HG02970 (cell line): ENCODE data around the gene RPS6KA1.

ENCODE experiments used
- ATAC-seq: cut with Tn5 transposase; IDR thresholded peaks from one replicate; pipeline ENCODE4 v1.9.1; 2021; ENCODE audit warnings: mild to moderate bottlenecking, moderate library complexity, moderate number of reproducible peaks; ENCODE audit not compliant: unreplicated experiment, low FRiP score

The RPS6KA1 gene

GRCh38 chr1:26552720-26553119 is 23.2 kb downstream of the RPS6KA1 start:
- ATAC-seq: no peak

- ATAC-seq: no peak
These were observed 24.6 kb downstream of the RPS6KA1 start for GRCh38 chr1:26553942-26554682.

GRCh38 chr1:26554781-26555180 is 25.2 kb downstream of the RPS6KA1 start:
- no peak for ATAC-seq

- ATAC-seq: no peak
These were observed 26.0 kb downstream of the RPS6KA1 start for GRCh38 chr1:26555550-26555981.

GRCh38 chr1:26556111-26556510 is 26.6 kb downstream of the RPS6KA1 start:
- ATAC-seq: no peak

- ATAC-seq: no peak
These were observed 27.4 kb downstream of the RPS6KA1 start for GRCh38 chr1:26557008-26557407.

GRCh38 chr1:26558685-26559048 is 29.1 kb downstream of the RPS6KA1 start:
- no peak for ATAC-seq

- ATAC-seq: no peak
These were observed 30.8 kb downstream of the RPS6KA1 start for GRCh38 chr1:26560403-26560780.

- no peak for ATAC-seq
These were observed 40.7 kb downstream of the RPS6KA1 start for GRCh38 chr1:26570287-26570686.

GRCh38 chr1:26571381-26571780 is 41.8 kb downstream of the RPS6KA1 start:
- no peak for ATAC-seq

- ATAC-seq: no peak
These were observed 44.5 kb downstream of the RPS6KA1 start for GRCh38 chr1:26574018-26574417.

GRCh38 chr1:26574719-26575251 is 45.2 kb downstream of the RPS6KA1 start:
- ATAC-seq: no peak

- ATAC-seq: no peak
These were observed 45.8 kb downstream of the RPS6KA1 start for GRCh38 chr1:26575348-26575747.

- no peak for ATAC-seq
These were observed 48.6 kb downstream of the RPS6KA1 start for GRCh38 chr1:26578167-26578566.

- ATAC-seq: no peak
These were observed 50.1 kb downstream of the RPS6KA1 start for GRCh38 chr1:26579681-26580111.

- ATAC-seq: no peak
These were observed 50.6 kb downstream of the RPS6KA1 start for GRCh38 chr1:26580116-26580515.

- no peak for ATAC-seq
These were observed 51.7 kb downstream of the RPS6KA1 start for GRCh38 chr1:26581287-26581651.

GRCh38 chr1:26582053-26582835 is 52.7 kb downstream of the RPS6KA1 start:
- no peak for ATAC-seq

- ATAC-seq: no peak
These were observed 53.4 kb downstream of the RPS6KA1 start for GRCh38 chr1:26582836-26583460.

GRCh38 chr1:26583646-26584485 is 54.3 kb downstream of the RPS6KA1 start:
- no peak for ATAC-seq
